Cardiac muscle cell (in vitro differentiated cells and primary cell): ENCODE measurements around the gene RARRES2. TPM values are rescaled to one million over a fixed set of nuclear protein-coding genes. Genes with fewer than 3 reads are reported as not detected.

ENCODE experiments used
- DNase-seq, 2 donors: peaks; one replicate each; pipeline versions ENCODE4 v3.0.0 to v3.0.0-alpha.2; 2010 to 2017; ENCODE audit warnings: low read depth in 1 of 2, low spot score in 1 of 2
- H3K27ac ChIP-seq: fragments of 200-600 bp; sonication (generic); 2 replicates; pipeline ENCODE4 v1.5.1; 2016
- H3K27me3 ChIP-seq: fragments of 200-600 bp; sonication (generic); 2 replicates; pipeline ENCODE4 v1.6.0; 2016; ENCODE audit warnings: control low read depth
- H3K36me3 ChIP-seq: fragments of 200-600 bp; sonication (generic); 2 replicates; pipeline ENCODE4 v1.5.1; 2016; ENCODE audit warnings: control low read depth
- H3K4me1 ChIP-seq: fragments of 200-600 bp; sonication (generic); 2 replicates; pipeline ENCODE4 v1.8.1; 2017; ENCODE audit warnings: low read depth, mild to moderate bottlenecking, mixed run types
- H3K4me3 ChIP-seq: fragments of 200-600 bp; sonication (generic); 2 replicates; pipeline ENCODE4 v1.5.1; 2016; ENCODE audit warnings: mild to moderate bottlenecking
- H3K9me3 ChIP-seq: fragments of 200-600 bp; sonication (generic); 2 replicates; pipeline ENCODE4 v1.5.1; 2017; ENCODE audit warnings: low read depth, mild to moderate bottlenecking, control low read depth
- CTCF ChIP-seq: IDR thresholded peaks from 2 replicates; pipeline ENCODE4 v1.5.1; 2012; ENCODE audit warnings: low read depth, mild to moderate bottlenecking, low read length
- polyA plus RNA-seq: library from polyadenylated mRNA; unstranded; fragments of >200 nt; fragmentation: Nextera tagmentation; extraction: Ambion mirVana; gene quantifications from 2 replicates; pipeline ENCODE4 v1.2.1, GENCODE V29; 2016
- total RNA-seq: library from RNA; depleted of rRNA; stranded (reverse); fragments of >200 nt; gene quantifications from 2 replicates; pipeline ENCODE4 v1.2.3, GENCODE V29; 2016

The RARRES2 gene
- total and polyA plus RNA-seq, 2 experiments from 2014 or later: 5.5 to 8.3 TPM

GRCh38 chr7:150338166-150338829, 3.1 kb downstream of the RARRES2 start:
- H3K4me1 ChIP-seq: peaks cover 4% of the 10 kb centered on the region
- DNase-seq: no peak
- H3K27ac ChIP-seq: no peak overlapping the region

GRCh38 chr7:150337659-150338081, 3.8 kb downstream of the RARRES2 start:
- TF ChIP-seq CTCF: no peak
- Histone ChIP-seq H3K9me3 (no peaks in the 10 kb centered on the region), H3K4me3 (no peak overlapping the region), H3K27ac (no peak overlapping the region), H3K36me3 (no peaks in the 10 kb centered on the region), H3K4me1 (peaks cover 4% of the 10 kb centered on the region), H3K27me3 (peaks cover 28% of the 10 kb centered on the region)
- DNase-seq: no peak

More at GRCh38 chr7:150338166-150338829, 3.1 kb downstream of the RARRES2 start:
- Histone ChIP-seq H3K36me3 (no peaks in the 10 kb centered on the region), H3K9me3 (no peaks in the 10 kb centered on the region), H3K27me3 (peaks cover 34% of the 10 kb centered on the region), H3K4me3 (no peak overlapping the region)
- no peak for TF ChIP-seq CTCF

- H3K27ac ChIP-seq: no peak overlapping the region
- no peak for TF ChIP-seq CTCF
- no peaks in the 10 kb centered on the region for H3K9me3 ChIP-seq
- peaks cover 4% of the 10 kb centered on the region for H3K4me1 ChIP-seq
- no peak overlapping the region for H3K4me3 ChIP-seq
- H3K27me3 ChIP-seq: peaks cover 23% of the 10 kb centered on the region
- DNase-seq: no peak
- H3K36me3 ChIP-seq: no peaks in the 10 kb centered on the region
Measured at GRCh38 chr7:150337179-150337578, 4.2 kb downstream of the RARRES2 start.

- no peak for DNase-seq
- Histone ChIP-seq H3K9me3 (no peaks in the 10 kb centered on the region), H3K4me1 (peaks cover 4% of the 10 kb centered on the region), H3K27ac (no peak overlapping the region), H3K36me3 (no peaks in the 10 kb centered on the region), H3K4me3 (no peak overlapping the region), H3K27me3 (peaks cover 18% of the 10 kb centered on the region)
- TF ChIP-seq CTCF: no peak
Measured at GRCh38 chr7:150336746-150337145, 4.7 kb downstream of the RARRES2 start.

- H3K9me3 ChIP-seq: no peaks in the 10 kb centered on the region
Measured at GRCh38 chr7:150335774-150336112, 5.7 kb downstream of the RARRES2 start.

More at GRCh38 chr7:150335774-150336112, 5.7 kb downstream of the RARRES2 start:
- Histone ChIP-seq H3K27me3 (peaks cover 8% of the 10 kb centered on the region), H3K4me3 (no peak overlapping the region), H3K36me3 (no peaks in the 10 kb centered on the region), H3K27ac (no peak overlapping the region), H3K4me1 (peaks cover 4% of the 10 kb centered on the region)
- no peak for DNase-seq
- no peak for TF ChIP-seq CTCF
